GM21529 (cell line): Measurements from ENCODE around the gene SETD4.
"Not testable (repeated sequence)": the region's sequence is repeated elsewhere in the genome, so short reads cannot be mapped to it uniquely, and the experiment has no call there.

Experiments used
- ATAC-seq: cut with Tn5 transposase; IDR thresholded peaks from one replicate; pipeline ENCODE4 v1.9.1; 2021; ENCODE audit not compliant: unreplicated experiment

Gene SETD4

GRCh38 chr21:36079010-36079649 lies 18.8 kb upstream of the SETD4 start:
- no peak for ATAC-seq

- ATAC-seq, result no peak
Observed at GRCh38 chr21:36077758-36078157, 17.4 kb upstream of the SETD4 start.

GRCh38 chr21:36076878-36077655 lies 16.7 kb upstream of the SETD4 start:
- ATAC-seq, result no peak

- no peak for ATAC-seq
Observed at GRCh38 chr21:36075953-36076352, 15.6 kb upstream of the SETD4 start.

GRCh38 chr21:36075171-36075570 lies 14.8 kb upstream of the SETD4 start:
- no peak for ATAC-seq

- ATAC-seq, result not testable (repeated sequence)
Observed at GRCh38 chr21:36073911-36074310, 13.6 kb upstream of the SETD4 start.

GRCh38 chr21:36073181-36073580 lies 12.9 kb upstream of the SETD4 start:
- ATAC-seq, result no peak

- no peak for ATAC-seq
Observed at GRCh38 chr21:36072453-36073162, 12.3 kb upstream of the SETD4 start.

- ATAC-seq, result no peak
Observed at GRCh38 chr21:36070999-36071398, 10.7 kb upstream of the SETD4 start.

- peak; percentile 95 for ATAC-seq
Observed at GRCh38 chr21:36069713-36070583, 9.6 kb upstream of the SETD4 start, which contains the start of gene CBR1. CBR1 (plus strand) TSS chr21:36070024; CDS start chr21:36070116, 92 bp downstream.

- ATAC-seq, result no peak
Observed at GRCh38 chr21:36068748-36069398, 8.5 kb upstream of the SETD4 start.

- no peak for ATAC-seq
Observed at GRCh38 chr21:36065497-36066036, 5.2 kb upstream of the SETD4 start.

- no peak for ATAC-seq
Observed at GRCh38 chr21:36064085-36064460, 3.7 kb upstream of the SETD4 start.

- ATAC-seq, result no peak
Observed at GRCh38 chr21:36063375-36064084, 3.2 kb upstream of the SETD4 start.

- no peak for ATAC-seq
Observed at GRCh38 chr21:36061445-36061844, 1.1 kb upstream of the SETD4 start.

GRCh38 chr21:36059823-36060158 lies 535 bp downstream of the SETD4 start:
- ATAC-seq, result peak; percentile 39

GRCh38 chr21:36055551-36055950 lies 4.8 kb downstream of the SETD4 start:
- ATAC-seq, result no peak

- no peak for ATAC-seq
Observed at GRCh38 chr21:36053715-36054062, 6.6 kb downstream of the SETD4 start.

GRCh38 chr21:36052860-36053714 lies 7.2 kb downstream of the SETD4 start:
- ATAC-seq, result no peak
